Measurements from ENCODE around the gene PARP12.
"Not testable (repeated sequence)": the region's sequence is repeated elsewhere in the genome, so short reads cannot be mapped to it uniquely, and the experiment has no call there.

Gene PARP12, protein sequence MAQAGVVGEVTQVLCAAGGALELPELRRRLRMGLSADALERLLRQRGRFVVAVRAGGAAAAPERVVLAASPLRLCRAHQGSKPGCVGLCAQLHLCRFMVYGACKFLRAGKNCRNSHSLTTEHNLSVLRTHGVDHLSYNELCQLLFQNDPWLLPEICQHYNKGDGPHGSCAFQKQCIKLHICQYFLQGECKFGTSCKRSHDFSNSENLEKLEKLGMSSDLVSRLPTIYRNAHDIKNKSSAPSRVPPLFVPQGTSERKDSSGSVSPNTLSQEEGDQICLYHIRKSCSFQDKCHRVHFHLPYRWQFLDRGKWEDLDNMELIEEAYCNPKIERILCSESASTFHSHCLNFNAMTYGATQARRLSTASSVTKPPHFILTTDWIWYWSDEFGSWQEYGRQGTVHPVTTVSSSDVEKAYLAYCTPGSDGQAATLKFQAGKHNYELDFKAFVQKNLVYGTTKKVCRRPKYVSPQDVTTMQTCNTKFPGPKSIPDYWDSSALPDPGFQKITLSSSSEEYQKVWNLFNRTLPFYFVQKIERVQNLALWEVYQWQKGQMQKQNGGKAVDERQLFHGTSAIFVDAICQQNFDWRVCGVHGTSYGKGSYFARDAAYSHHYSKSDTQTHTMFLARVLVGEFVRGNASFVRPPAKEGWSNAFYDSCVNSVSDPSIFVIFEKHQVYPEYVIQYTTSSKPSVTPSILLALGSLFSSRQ

DNA sequence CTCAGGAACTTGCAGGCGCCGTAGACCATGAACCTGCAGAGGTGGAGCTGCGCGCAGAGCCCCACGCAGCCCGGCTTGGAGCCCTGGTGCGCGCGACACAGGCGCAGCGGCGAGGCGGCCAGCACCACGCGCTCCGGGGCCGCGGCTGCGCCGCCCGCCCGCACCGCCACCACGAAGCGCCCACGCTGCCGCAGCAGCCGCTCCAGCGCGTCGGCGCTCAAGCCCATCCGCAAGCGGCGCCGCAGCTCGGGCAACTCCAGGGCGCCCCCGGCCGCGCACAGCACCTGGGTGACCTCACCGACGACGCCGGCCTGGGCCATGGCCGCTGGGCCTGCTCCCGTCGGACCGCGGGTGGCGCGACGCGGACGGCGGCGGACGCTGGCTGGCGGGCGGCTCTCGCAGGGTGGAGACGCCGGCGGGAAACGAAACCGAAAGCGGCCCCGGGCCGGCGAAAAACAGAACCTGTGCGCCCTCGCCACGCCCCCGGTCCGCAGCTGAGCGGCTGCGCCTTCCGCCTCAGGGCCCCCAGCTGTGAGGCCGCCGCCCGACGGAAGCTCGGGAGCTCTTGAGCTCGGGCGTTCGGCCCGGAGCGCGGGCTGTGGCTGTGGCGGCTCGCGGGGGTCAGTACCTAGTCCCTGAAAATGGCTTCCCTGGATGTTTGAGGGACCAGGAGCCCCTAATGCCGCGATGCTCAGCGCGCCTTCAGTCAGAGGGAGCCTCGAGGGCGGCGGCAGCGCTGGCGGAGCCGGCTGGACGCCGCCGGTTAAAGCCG is at the start of gene PARP12:
TSS of gene PARP12 (minus strand) at position 424 of the 772 bp plus-strand sequence. CDS start at position 320, 104 bp downstream.
- DNase-seq (ENCODE audit: low read depth in 2 of 2): peak; percentile 80 to 83

DNA sequence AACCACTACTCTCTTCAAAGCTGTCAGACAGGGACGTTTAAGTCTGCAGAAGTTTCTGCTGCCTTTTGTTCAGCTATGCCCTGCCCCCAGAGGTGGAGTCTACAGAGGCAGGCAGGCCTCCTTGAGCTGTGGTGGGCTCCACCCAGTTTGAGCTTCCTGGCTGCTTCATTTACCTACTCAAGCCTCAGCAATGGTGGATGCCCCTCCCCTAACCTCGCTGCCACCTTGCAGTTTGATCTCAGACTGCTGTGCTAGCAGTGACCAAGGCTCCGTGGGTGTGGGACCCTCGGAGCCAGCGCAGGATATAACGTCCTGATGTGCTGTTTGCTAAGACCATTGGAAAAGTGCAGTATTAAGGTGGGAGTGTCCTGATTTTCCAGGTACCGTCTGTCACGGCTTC is 46.0 kb upstream of the PARP12 start:
- DNase-seq (ENCODE audit: low read depth in 2 of 2): not testable (repeated sequence)

DNA sequence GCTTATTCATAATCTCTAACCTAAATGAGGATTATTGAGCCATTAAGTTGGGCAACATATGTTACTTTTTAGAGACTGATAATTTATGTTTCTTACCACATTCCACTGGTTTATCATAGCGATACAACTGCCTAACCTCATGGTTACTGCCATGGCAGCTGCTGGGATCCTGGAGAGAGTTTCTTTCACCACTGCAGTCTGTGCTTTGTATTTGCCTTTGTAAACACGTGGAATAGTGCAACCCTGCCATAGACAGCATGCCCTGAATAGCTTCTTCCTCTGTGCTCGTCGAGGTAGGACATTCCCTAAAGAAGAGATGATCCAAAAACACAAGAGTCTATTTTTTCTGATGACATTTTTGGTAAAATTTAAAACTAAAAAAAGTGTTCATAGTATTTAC is 33.7 kb upstream of the PARP12 start:
- DNase-seq (ENCODE audit: low read depth in 2 of 2): no peak

DNA sequence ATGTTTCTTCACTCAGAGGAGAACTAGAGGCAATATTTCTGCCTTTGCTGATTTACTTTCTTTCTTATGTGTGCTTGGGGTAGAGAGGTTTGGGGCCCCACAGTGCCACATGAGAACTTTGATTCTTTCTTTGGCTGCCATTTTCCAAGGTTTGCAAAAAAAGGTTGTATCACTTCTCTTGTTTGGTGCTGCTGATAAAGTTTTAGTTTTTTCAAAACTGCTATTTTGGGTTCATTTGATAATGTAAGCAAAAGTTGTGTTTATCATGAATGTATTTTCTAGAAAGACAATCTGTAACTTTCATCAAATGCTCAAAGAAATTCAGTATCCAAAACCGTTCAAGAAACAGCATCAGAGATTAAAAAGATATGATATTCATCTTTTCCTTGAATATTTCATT is 30.6 kb upstream of the PARP12 start:
- no peak for DNase-seq (ENCODE audit: low read depth in 2 of 2)

DNA sequence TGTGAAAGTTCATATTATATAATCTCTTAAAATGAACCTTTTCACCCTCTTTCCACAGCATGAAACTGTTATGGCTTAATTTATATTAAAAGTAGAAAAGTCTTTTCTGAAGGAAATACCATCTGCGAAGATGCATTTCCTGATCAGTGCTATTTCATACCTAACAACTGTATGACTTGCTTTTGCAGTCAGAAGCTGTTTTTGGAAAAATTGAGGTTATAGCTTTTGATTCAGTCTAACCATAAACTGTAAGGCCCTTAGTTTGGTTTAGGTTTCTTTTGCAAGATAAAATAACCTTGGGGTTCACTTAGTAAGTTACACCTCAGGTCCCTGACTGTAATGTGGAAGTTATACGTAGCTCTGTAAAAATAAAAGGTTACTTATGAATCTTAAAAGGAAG is 22.7 kb upstream of the PARP12 start:
- DNase-seq (ENCODE audit: low read depth in 2 of 2): no peak

DNA sequence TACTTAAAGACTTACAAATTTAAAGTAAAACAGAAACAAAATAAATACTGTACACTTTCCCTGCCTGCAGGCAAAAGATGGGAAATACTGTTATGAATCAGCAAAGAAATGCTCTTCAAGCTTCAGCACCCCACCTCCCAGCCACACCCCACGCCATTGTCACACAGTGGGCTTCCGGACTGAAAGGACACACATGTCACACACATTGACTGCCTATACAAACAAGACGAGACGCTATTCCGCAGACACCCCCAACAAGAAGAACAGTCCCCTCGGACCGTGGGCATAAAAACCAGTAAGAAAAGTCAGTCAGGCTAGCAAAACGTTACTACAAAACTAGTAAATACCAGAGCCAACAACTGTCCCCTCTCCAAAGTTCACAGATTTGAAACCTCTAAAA is 22.2 kb upstream of the PARP12 start:
- peak; percentile 25 to 39 for DNase-seq (ENCODE audit: low read depth in 2 of 2)

DNA sequence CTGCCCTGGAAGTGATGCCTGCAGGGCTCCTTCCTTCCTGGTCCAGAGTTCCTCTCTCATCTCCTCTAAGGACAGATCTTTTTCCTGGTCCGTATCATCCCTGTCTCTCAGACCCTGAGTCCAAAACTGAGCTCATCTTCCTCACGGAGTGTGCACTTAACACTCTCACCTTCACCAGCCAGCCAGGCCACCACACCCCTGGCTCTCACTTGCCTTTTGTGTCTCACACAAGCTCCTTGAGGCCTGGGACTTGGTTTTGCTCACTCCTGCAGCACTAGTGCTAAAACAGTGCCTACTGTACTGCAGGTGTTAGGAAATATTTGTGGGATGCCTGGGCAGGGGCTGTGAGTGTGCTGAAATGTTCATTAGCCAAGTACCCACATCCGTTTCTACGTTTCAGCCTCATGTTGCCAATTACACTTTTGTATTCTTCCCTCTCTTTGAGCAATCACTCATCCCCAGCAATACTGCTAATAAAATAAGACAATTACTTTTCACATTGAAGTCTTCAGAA is 21.4 kb upstream of the PARP12 start:
- DNase-seq (ENCODE audit: low read depth in 2 of 2): no peak

DNA sequence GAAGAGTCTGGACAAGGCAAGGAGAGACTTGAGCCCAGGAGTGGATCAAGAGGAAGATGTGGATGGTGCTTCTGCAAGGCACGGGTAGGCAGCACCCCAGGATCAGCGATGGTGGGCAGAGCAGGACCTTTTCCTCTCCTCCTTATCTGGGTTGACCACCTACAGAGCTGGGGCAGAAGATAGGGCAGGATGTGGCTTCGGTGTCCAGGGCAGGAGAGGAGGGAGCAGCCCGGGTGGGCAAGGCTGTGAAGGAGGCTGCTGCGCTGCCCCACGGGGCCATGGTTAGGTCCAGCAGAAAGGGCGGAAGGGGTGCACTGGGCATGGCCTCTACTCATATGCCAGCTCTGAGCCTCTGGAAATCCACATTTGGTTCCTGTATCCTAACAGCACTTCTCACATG is 20.0 kb upstream of the PARP12 start:
- no peak for DNase-seq (ENCODE audit: low read depth in 2 of 2)

DNA sequence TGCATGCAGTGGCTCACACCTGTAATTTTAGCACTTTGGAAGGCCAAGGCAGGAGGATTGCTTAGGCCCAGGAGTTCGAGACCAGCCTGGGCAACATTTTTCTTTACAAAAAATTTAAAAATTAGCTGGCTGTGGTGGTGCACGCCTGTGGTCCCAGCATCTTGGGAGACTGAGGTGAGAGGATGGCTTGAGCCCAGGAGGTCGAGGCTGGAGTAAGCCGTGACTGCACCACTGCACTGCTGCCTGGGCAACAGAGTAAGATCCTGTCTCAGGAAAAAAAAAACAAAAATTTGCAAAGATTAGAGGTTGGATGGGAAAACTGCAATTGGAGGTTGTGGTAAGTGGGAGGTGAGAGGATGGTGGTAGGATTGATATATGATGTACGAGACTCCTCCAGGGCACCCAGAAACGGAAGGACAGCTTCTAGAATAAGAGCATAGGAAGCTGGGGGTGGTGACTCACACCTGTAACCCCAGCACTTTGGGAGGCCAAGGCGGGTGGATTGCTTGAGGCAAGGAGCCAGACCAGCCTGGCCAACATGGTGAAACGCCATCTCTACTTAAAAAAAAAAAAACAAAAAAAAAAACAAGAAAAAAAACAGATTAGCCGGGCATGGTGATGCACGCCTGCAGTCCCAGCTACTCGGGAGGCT is 19.1 kb upstream of the PARP12 start:
- DNase-seq (ENCODE audit: low read depth in 2 of 2): no peak

DNA sequence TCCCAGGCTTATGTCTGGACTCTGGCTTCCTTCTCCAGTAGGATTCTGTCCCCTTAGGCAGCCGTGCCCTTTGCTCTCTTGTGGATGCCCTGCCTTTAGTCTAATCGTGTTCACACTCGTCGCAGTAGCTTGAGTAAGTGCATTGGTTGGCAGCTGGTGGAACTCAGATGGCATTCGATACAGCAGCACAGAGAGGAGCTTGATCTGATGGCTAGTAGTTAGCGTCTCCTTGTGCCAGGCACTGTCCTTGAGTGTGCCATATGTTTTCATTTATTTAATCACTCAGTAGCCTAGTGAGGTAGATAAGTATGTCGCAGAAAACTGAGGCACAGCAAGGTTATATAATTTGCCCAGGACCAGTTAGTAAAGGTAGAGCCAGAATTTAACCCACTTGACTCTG is 18.2 kb upstream of the PARP12 start:
- no peak for DNase-seq (ENCODE audit: low read depth in 2 of 2)

DNA sequence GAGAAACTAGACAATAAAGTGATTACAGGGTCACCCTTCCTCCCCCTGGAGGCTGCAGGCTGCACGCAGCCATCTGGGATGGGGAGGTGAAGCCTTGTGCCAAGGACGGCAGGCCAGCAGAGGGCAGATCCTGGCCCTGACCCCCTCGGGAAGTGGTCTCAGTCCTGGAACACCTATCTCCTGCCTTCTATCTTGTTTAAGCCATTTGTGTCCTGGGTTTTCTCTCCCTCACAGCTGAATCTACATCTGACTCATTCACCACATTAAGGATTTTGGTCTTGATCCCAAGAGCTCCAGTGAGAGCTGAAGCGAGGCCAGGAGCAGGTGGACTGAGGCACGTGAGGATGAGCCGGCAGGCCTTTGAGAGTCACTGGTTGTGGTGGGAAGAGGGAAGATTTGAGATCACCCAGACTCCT is 16.4 kb upstream of the PARP12 start:
- DNase-seq (ENCODE audit: low read depth in 2 of 2): no peak

DNA sequence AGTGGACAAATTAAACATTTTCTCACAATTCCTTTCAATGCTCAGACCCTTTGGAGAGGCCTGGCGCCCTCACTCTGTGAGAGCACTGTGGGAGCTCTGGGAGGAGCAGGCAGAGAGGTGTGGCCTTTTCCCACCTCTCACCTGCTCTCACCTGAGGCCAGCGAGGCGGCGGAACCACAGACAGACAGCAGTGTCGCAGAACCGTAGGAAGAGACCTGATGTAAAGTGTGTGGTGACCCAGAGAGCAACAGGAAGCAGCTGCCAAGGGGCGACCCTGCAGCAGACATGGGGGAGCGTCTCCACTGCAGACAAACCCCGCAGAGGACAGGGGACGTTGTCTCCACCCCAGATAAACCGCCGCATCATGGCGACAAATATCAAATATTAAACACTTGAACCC is 15.6 kb upstream of the PARP12 start:
- DNase-seq (ENCODE audit: low read depth in 2 of 2): no peak

DNA sequence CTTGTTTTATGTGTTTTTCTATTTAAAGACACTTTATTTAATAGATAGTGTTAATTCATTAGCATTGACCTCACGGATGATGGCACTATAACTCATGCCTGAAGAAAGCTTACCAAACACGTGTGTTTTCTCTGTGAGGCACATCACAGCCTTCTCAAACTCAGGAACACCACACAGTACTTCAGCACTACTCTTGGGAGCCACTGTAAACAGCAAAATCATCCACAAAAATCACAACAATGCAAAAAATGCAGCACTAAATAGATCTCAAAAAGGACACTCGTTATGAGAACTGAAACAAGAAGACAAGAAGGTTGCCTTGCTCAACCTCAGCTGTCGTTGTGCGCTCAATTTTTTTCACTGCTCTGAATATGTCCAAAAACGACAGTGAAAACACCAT is 12.0 kb upstream of the PARP12 start:
- no peak for DNase-seq (ENCODE audit: low read depth in 2 of 2)

DNA sequence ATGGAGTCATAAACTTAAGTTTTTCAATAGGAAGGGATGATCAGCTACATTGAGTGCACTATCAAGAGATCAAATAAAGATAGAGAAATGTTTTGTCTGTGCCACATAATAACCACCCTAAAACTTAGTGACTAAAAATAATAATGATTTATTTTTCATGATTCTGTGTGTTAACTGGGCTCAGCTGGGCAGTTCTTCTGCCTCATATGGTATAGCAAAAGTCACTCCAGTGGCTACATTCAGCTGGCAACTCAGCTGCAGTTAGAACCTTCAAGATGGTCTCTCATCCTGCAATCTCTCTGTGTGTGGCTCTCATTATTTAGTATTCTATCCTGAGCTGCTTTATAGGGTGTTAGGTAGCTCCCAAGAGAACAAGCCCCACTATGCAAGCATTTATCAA is 7.8 kb upstream of the PARP12 start:
- no peak for DNase-seq (ENCODE audit: low read depth in 2 of 2)

DNA sequence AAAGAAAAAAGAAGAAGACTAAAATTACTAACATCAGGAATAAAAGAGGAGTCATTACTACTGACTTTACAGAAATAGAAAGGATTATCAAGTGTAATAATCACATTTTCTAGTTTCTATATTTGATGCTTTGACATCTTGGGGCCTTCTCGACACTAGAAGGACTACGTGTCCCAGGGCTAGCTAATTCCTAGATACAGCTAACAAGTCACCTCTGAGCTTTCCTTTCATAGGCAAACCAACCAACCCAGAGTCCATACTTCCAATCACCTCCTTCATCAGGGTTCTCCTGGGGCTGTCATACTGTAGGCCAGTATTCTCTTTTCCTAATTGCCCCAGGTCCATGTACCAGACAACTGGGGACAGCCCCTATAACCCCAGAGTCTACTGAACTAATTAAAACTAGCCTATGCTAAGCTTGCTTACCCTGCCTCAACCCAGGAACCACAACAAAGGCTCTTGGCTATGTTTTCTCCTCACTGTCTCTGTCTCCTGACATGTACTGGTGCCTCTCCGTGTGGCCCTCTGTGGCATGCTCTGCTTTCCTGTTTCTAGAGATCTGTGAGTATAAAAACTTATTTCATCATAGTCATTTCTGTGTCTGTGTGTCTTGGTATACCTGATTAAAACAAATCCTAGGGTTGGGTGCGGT is 6.7 kb upstream of the PARP12 start:
- DNase-seq (ENCODE audit: low read depth in 2 of 2): no peak

DNA sequence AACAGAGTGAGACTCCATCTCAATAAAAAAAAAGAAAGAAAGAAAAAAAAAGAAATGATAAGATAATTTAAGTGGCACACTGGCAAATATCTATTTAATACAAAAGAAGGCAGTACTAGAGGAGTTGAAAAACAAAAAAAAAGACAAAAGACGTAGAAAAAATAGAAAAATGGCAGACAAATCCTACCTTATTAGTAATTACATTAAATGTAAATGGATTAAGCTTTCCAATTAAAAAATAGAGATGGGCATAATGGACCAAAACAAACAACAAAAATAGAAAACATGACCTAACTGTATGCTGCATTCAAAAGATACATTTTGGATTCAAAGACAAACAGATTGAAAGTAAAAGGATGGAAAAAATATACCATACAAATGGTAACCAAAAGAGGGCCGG is 5.3 kb upstream of the PARP12 start:
- no peak for DNase-seq (ENCODE audit: low read depth in 2 of 2)

DNA sequence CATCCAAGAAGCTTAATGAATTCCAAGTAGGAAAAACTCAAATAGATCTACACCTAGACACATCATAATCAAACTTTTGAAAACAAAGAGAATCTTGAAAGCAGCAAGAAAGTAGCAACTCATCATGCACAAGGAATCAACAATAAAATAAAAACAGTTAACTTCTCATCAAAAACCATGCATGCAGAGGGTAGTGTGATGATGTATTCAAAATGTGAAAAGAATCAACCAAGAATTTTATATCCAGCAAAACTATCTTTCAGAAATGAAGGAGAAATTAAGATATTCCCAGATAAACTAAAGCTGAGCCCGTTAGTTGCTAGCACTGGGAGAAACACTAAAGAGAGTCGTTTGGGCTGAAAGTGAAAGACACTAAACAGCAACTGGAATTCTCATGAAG is 4.3 kb upstream of the PARP12 start:
- DNase-seq (ENCODE audit: low read depth in 2 of 2): no peak

DNA sequence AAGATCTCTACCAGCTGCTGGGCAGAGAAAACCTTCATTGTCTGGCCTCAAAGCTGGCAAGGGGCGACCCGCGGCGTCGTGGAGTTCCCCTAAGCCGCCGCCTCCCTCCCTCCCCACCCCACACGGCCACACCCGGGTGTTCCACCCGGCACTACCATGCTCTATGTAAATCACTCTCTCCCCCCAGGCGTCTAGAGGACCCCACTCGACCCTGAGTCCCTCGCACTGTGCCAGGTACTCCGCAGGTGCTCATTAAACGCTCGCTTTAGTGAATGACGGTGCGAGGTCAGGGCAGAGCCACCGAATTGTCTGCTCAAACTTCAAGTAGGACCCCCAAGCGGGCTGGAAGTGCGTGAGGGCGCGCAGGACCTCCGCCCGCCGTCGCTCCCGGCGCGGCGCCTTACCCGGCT is 628 bp downstream of the PARP12 start:
- peak; percentile 8 to 35 for DNase-seq (ENCODE audit: low read depth in 2 of 2)

DNA sequence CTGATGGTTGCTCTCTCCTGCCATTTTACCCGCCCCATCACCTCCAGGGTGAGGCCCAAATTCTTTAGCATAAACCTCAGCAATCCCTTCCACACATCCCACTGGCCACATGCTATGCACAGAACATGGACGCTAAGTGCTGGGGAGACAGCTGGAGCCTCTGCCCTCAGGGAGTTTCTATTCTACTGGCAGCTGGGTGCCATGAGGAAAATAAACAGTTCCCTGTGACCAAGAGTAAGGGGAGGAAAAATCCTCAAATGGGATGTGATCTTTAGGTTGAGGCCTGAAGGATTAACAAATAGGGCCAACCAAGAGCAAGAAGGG is 1.2 kb downstream of the PARP12 start:
- no peak for DNase-seq (ENCODE audit: low read depth in 2 of 2)

DNA sequence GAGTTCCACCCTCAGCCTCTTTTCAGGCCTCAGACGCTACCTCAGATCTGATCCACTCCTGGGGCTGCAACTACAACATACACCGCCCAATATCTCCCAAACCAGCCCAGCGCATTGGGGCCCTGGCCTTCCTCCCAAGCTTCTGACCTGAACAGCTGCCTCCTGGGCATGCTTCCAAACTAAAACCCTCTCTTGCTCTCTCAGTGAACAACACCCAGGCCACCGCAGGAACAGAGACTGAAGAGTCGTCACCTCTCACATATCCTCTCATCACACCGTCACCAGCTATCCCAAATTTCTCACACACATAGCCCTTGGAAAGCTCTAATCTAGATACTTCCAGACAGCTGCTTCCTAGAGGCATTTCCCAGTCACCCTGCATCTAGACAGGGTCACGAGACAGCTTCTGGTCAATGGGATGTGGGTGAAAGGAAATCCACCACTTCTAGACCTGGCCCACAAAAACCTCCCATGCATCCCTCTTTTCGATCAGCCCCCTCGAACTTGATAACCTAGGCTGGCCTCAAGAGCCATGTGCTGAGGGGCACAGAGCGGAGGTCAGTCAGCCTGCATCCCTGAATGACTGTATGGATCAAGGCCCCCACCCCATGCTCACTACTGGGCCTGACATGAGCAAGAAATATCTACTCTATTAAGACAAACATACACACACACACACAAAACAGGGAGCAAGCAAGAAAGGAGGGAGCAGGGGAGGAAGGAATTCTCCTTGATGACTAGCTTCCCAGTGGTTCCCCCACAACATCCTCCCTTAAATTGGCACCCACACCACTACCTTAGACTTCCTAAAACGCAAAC is 1.8 kb downstream of the PARP12 start:
- DNase-seq (ENCODE audit: low read depth in 2 of 2): no peak

DNA sequence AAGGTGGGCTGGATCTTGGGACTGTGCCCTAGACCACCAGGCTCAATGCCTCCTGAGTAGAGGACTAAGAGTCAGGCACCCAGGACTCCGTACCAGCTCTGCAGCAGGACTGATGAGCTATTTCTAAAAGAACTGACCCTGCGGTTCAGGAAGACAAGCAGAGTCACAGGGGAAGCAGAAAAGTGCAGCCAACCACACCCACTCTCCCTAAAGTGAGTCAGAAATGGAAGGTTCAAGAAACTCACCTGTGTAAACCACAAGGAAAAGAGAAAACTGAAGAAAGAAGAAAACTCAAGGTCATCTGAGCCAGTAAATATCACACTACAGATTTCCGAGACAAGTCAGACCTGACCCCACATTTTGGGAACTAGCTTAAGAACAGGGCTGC is 2.5 kb downstream of the PARP12 start:
- no peak for DNase-seq (ENCODE audit: low read depth in 2 of 2)
